ENCODE data around the gene RREB1. TPM values are rescaled to one million over a fixed set of nuclear protein-coding genes. Genes with fewer than 3 reads are reported as not detected.

The RREB1 gene
- total RNA-seq, 2 experiments from 2014 or later = 18.7 to 19.7 TPM

- intact Hi-C loops (cut with micrococcal nuclease) = no loop called here
- POLR2A ChIA-PET = interaction anchor here (0.6 to 1.4 kb wide), 2 partner anchors 35 to 133 kb away, joined by 3 to 6 read pairs; partner anchors contain the start of gene RREB1
- Mint-ChIP-seq H3K36me3 (ENCODE audit: low read depth) (peaks cover 1% of the 10 kb centered on the region), H3K4me3 (no peak overlapping the region), H3K27me3 (no peaks in the 10 kb centered on the region), H3K9me3 (no peaks in the 10 kb centered on the region), H3K27ac (no peak overlapping the region), H3K4me1 (ENCODE audit: low read depth) (peaks cover 80% of the 10 kb centered on the region)
- ATAC-seq = no peak
- DNase-seq = no peak
- CTCF ChIA-PET = interaction anchor here (1.1 kb wide), 1 partner anchor 9 kb away, joined by 4 read pairs; no protein-coding TSS in a partner anchor
- TF ChIP-seq CTCF (IDR thresholded peaks at IDR 0.05) = no peak
These were observed 35.2 kb downstream of the RREB1 start for GRCh38 chr6:7142918-7143475.

- Mint-ChIP-seq H3K4me3 (no peak overlapping the region), H3K9me3 (no peaks in the 10 kb centered on the region), H3K27me3 (no peaks in the 10 kb centered on the region), H3K36me3 (ENCODE audit: low read depth) (peaks cover 1% of the 10 kb centered on the region), H3K4me1 (ENCODE audit: low read depth) (peaks cover 80% of the 10 kb centered on the region), H3K27ac (no peak overlapping the region)
- CTCF ChIA-PET = interaction anchor here (1.1 kb wide), 1 partner anchor 9 kb away, joined by 4 read pairs; no protein-coding TSS in a partner anchor
- DNase-seq (no peak), ATAC-seq (no peak)
- POLR2A ChIA-PET = interaction anchor here (1.4 kb wide), 1 partner anchor 36 kb away, joined by 6 read pairs; the partner anchor contains the start of gene RREB1
- TF ChIP-seq CTCF (IDR thresholded peaks at IDR 0.05) = no peak
- intact Hi-C loops (cut with micrococcal nuclease) = no loop called here
These were observed 35.8 kb downstream of the RREB1 start for GRCh38 chr6:7143476-7143974.

- Mint-ChIP-seq H3K4me3 (peak overlapping the region; percentile 53), H3K36me3 (ENCODE audit: low read depth) (peaks cover 1% of the 10 kb centered on the region), H3K4me1 (ENCODE audit: low read depth) (peaks cover 72% of the 10 kb centered on the region), H3K27ac (peak overlapping the region; percentile 84), H3K9me3 (no peaks in the 10 kb centered on the region), H3K27me3 (no peaks in the 10 kb centered on the region)
- DNase-seq (no peak), ATAC-seq (no peak)
- ChIA-PET POLR2A (interaction anchor here (1.1 kb wide), 1 partner anchor 35 kb away, joined by 4 read pairs; no protein-coding TSS in a partner anchor), CTCF (interaction anchor here (1.7 kb wide), 1 partner anchor 9 kb away, joined by 6 read pairs; no protein-coding TSS in a partner anchor)
- intact Hi-C loops (cut with micrococcal nuclease) = no loop called here
- TF ChIP-seq CTCF (IDR thresholded peaks at IDR 0.05) = no peak
These were observed 37.3 kb downstream of the RREB1 start for GRCh38 chr6:7144872-7145584.

- peak overlapping the region; percentile 84 for H3K27ac Mint-ChIP-seq
- ChIA-PET CTCF (interaction anchor here (1.7 kb wide), 1 partner anchor 9 kb away, joined by 6 read pairs; no protein-coding TSS in a partner anchor), POLR2A (interaction anchor here (0.9 to 1.1 kb wide), 2 partner anchors 10 to 36 kb away, joined by 3 to 4 read pairs; no protein-coding TSS in a partner anchor)
- no peaks in the 10 kb centered on the region for H3K27me3 Mint-ChIP-seq
- H3K4me1 Mint-ChIP-seq (ENCODE audit: low read depth) = peaks cover 73% of the 10 kb centered on the region
- no peak for DNase-seq
- no peak for ATAC-seq
- H3K9me3 Mint-ChIP-seq = no peaks in the 10 kb centered on the region
- H3K36me3 Mint-ChIP-seq (ENCODE audit: low read depth) = peaks cover 3% of the 10 kb centered on the region
- H3K4me3 Mint-ChIP-seq = peak overlapping the region; percentile 53
- no peak for TF ChIP-seq CTCF (IDR thresholded peaks at IDR 0.05)
- intact Hi-C loops (cut with micrococcal nuclease) = no loop called here
These were observed 37.8 kb downstream of the RREB1 start for GRCh38 chr6:7145585-7145884.
